Psoas muscle (tissue), 8 donors: ENCODE data around the gene EXOSC2. TPM values are rescaled to one million over a fixed set of nuclear protein-coding genes. Genes with fewer than 3 reads are reported as not detected.

Source experiments
- ATAC-seq, 4 donors: fragments of 200-7000 bp; cut with Tn5 transposase; one replicate each; pipeline ENCODE4 v1.9.1; 2020; ENCODE audit warnings: moderate library complexity in 3 of 4, mild to moderate bottlenecking in 2 of 4
- DNase-seq, 2 donors: peaks; one replicate each; pipeline ENCODE4 v3.0.0-alpha.2; 2020
- H3K27ac ChIP-seq: fragments of 200-600 bp; one replicate; pipeline ENCODE4 v1.8.0; 2022
- H3K27me3 ChIP-seq, 3 donors: fragments of 200-600 bp in 1 of 3; one replicate each; pipeline versions ENCODE4 v1.6.1 to v1.8.0; 2013 to 2022; ENCODE audit warnings: low read length in 2 of 3, mild to moderate bottlenecking in 2 of 3, moderate library complexity in 1 of 3; ENCODE audit not compliant: insufficient read depth in 3 of 3
- H3K36me3 ChIP-seq, 2 donors: fragments of 200-600 bp in 1 of 2; one replicate each; pipeline versions ENCODE4 v1.6.1 to v1.8.0; 2013 to 2022; ENCODE audit warnings: low read depth in 1 of 2, mild to moderate bottlenecking in 1 of 2, moderate library complexity in 1 of 2; ENCODE audit not compliant: insufficient read depth in 1 of 2
- H3K4me1 ChIP-seq: fragments of 200-600 bp; one replicate; pipeline ENCODE4 v1.8.0; 2022
- H3K4me3 ChIP-seq: fragments of 200-600 bp; one replicate; pipeline ENCODE4 v1.8.0; 2022; ENCODE audit warnings: mild to moderate bottlenecking
- H3K9me3 ChIP-seq: fragments of 200-600 bp; one replicate; pipeline ENCODE4 v1.8.0; 2022
- CTCF ChIP-seq: fragments of 200-600 bp; IDR thresholded peaks from one replicate; pipeline ENCODE4 v1.8.0; 2022; ENCODE audit warnings: antibody characterized with exemption
- WGBS, 3 donors: extraction: QIAGEN DNeasy Blood & Tissue Kit; methylation state at CpG; one replicate each; pipeline versions ENCODE4 v1.1.6 to v1.1.7; 2013; 5-methylcytosine and 5-hydroxymethylcytosine counted together
- intact Hi-C, 2 donors: fragments of 100-400 bp; cut with DNase I; formaldehyde crosslinking; loops; one replicate each; pipeline versions ENCODE4 v1.11.0 to v1.14.2; 2022
- polyA plus RNA-seq, 3 donors: library from polyadenylated mRNA; stranded (reverse); fragments of 200-250 nt; gene quantifications; one replicate each; pipeline ENCODE4 v1.2.3, GENCODE V29; 2013
- total RNA-seq, 4 donors: library from RNA; stranded (reverse); fragmentation: NEBNext Ultra II Directional in 2 of 4; extraction: Animal tissue kit (Norgen Biotek cat#: 25700) in 2 of 4; gene quantifications; one replicate each; pipeline versions ENCODE4 v1.2.1 to v1.2.4, GENCODE V29; 2021 to 2023
- donor health status: healthy with polysubstance abuse.
- donor health status: DM: no; HTN: no; CAD: no; lungs with moderate emphysema.
- donor health status: Bipolar disorder and iron deficiency.
- donor health status: healthy.
- donor health status: DM: yes; HTN: yes; CAD: no.
- donor health status: DM: no; HTN: no; CAD: no.
- donor health status: DM: no; HTN: no; CAD: no.
- donor health status: DM: yes; HTN: yes; CAD: no.

EXOSC2 gene
- total and polyA plus RNA-seq, 7 donors: 11.8 to 25.0 (median 15.5) TPM

DNA sequence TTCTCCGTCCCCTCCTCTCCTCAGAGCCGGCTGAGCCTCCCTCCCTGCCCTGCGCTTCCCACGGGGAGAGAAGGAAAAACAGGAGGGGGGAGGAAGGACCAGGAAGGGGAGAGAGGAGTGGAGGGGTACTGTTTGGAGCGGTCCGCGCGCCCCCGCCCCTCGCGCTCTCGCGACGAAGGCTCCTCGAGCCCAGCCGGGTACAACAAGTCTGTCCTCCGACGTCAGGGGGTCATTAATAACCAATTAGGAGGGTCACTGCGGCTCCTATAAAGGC lies 29.7 kb upstream of the EXOSC2 start:
- Histone ChIP-seq H3K27me3 (peaks cover 0 to 94% (median 62%) of the 10 kb centered on the region in 3 donors), H3K4me1 (peaks cover 28% of the 10 kb centered on the region), H3K4me3 (peak overlapping the region; percentile 11), H3K36me3 (no peaks in the 10 kb centered on the region), H3K27ac (no peak overlapping the region), H3K9me3 (no peaks in the 10 kb centered on the region)
- ATAC-seq: peak in 1 of 4 donors; percentile 6
- TF ChIP-seq CTCF: no peak
- 0 to 4% (median 1%) methylated on average over 2 to 18 of the region's 19 CpGs for WGBS, 3 donors
- intact Hi-C loops: no loop called here
- DNase-seq: no peak

DNA sequence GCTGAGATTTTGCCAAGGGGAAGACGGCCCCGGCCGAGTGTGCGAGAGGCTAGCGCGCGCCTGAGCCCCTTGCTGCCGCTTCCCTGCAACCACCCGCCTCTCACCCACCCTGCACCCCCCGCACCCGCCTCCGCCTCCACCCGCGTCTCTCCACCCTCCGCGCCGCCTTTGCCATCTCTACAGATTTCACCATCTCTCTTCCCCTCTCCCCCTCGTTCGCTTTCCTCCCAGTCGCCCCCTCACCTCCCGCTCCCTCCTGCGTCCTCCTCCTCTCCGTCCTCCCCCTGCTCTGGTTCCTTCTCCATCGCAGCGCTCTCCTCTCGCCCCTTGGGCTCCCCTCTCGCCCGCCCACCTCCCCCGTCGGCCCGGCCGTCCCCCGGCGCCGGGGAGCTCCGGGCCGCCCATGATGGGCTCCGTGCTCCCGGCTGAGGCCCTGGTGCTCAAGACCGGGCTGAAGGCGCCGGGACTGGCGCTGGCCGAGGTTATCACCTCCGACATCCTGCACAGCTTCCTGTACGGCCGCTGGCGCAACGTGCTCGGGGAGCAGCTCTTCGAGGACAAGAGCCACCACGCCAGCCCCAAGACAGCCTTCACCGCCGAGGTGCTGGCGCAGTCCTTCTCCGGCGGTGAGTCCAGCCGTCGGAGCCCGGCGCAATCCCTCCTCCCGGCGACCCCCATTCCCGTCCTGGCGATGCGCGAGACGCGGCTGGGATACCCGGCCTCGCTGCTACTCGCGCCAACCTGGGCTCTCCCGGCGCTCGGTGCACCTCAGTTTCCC lies 29.1 kb upstream of the EXOSC2 start, which contains the start of gene PRDM12:
Gene PRDM12 (plus strand): TSS at position 344 of the 778 bp plus-strand sequence. CDS start 60 bp downstream, at position 404.
- H3K27ac ChIP-seq: no peak within 1 kb of the TSS
- H3K27me3 ChIP-seq: peaks cover 0 to 89% (median 57%) of the 10 kb centered on the region in 3 donors
- no peaks in the 10 kb centered on the region for H3K36me3 ChIP-seq
- ATAC-seq (peak in 1 of 4 donors; percentile 11), DNase-seq (no peak)
- WGBS, 3 donors: 1 to 2% (median 2%) methylated on average over 44 to 76 of the region's 76 CpGs
- H3K4me1 ChIP-seq: peaks cover 28% of the 10 kb centered on the region
- H3K4me3 ChIP-seq: peak within 1 kb of the TSS; percentile 18
- intact Hi-C loops: no loop called here
- no peaks in the 10 kb centered on the region for H3K9me3 ChIP-seq
- TF ChIP-seq CTCF: no peak

GRCh38 chr9:130665029-130665430 lies 28.6 kb upstream of the EXOSC2 start:
- ATAC-seq: no peak
- no peak for TF ChIP-seq CTCF
- Histone ChIP-seq H3K27me3 (peaks cover 0 to 83% (median 51%) of the 10 kb centered on the region in 3 donors), H3K27ac (no peak overlapping the region), H3K4me3 (peak overlapping the region; percentile 18), H3K9me3 (no peaks in the 10 kb centered on the region), H3K36me3 (no peaks in the 10 kb centered on the region), H3K4me1 (peaks cover 28% of the 10 kb centered on the region)
- intact Hi-C loops: no loop called here
- WGBS, 3 donors: 1 to 2% (median 2%) methylated on average over 22 to 26 of the region's 26 CpGs
- no peak for DNase-seq

DNA sequence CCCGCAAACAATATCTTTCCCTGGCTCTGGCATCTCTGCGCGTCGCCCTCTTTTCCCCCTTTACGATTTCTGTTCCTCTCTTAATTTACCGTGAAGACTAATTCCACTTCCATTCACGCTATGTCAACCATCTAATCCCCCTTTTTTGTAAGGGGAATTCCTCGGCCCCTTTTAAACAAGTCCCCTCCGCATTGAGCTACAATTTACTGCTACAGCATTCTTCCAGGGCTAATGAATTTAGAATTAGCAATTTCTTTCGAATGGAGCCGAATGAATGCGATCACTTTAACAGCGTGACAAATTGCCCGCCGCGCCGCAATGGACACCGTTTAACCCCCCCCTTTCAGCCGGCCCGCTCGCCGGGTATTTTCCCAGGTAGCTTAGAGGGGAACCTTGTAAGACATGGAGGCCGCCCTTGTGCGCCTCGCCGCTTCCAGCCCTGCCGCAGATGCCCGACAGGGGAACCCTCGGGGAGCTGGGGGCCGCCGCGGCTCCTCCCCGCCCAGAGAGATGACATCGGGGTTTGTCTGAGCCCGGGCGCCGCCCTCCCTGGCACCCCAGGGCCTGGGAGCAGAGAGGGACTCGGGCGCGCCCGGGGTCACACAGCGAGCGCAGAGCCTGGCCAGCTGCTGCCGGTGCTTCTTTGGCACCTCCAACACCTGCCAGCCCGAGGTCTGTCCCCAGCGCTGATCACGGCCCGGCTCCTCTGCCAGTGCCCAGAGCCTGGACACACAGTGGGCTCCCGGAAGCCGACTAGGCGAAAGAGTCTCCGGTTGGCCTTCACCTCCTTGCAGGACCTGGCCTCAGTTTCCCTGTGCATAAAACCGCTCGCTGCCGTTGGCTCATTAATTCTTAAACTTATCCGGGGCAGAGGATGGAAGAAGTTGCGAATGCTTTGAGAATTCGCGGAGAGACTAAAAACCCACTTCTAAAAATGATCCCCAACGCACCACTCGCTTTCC lies 27.9 kb upstream of the EXOSC2 start:
- DNase-seq: no peak

More for the DNA sequence above, 27.9 kb upstream of the EXOSC2 start:
- H3K27me3 ChIP-seq: peaks cover 0 to 76% (median 51%) of the 10 kb centered on the region in 3 donors
- no peak for TF ChIP-seq CTCF
- H3K36me3 ChIP-seq: no peaks in the 10 kb centered on the region
- H3K27ac ChIP-seq: no peak overlapping the region
- peak overlapping the region; percentile 18 for H3K4me3 ChIP-seq
- H3K4me1 ChIP-seq: peaks cover 25% of the 10 kb centered on the region
- no peak for ATAC-seq
- WGBS, 3 donors: 11 to 12% (median 12%) methylated on average over 55 to 61 of the region's 61 CpGs
- no peaks in the 10 kb centered on the region for H3K9me3 ChIP-seq
- intact Hi-C loops: no loop called here
